HepG2 (cell line): ENCODE measurements around the gene ZBTB2. TPM values are rescaled to one million over a fixed set of nuclear protein-coding genes. Genes with fewer than 3 reads are reported as not detected.

Experiments
- CREM ChIP-seq, 2 experiments: sonication (generic) in 1 of 2; formaldehyde crosslinking in 1 of 2; IDR thresholded peaks; 2 replicates each; pipeline versions ENCODE4 v1.4.0 to v1.6.1; 2016 to 2020; ENCODE audit warnings: antibody characterized with exemption in 1 of 2, mild to moderate bottlenecking in 1 of 2, missing genetic modification reagents in 1 of 2
- HNF1A ChIP-seq, 2 experiments: sonication (generic) in 1 of 2; formaldehyde crosslinking in 1 of 2; IDR thresholded peaks; 2 replicates each; pipeline versions ENCODE4 v1.4.0 to v1.6.1; 2016 to 2020; ENCODE audit warnings: borderline replicate concordance in 1 of 2, low read depth in 1 of 2, mild to moderate bottlenecking in 1 of 2, missing genetic modification reagents in 1 of 2
- KMT2A ChIP-seq: sonication (generic); formaldehyde crosslinking; IDR thresholded peaks from 2 replicates; pipeline ENCODE4 v1.4.0; 2020; ENCODE audit warnings: missing genetic modification reagents
- NFE2L1 ChIP-seq: sonication (generic); formaldehyde crosslinking; IDR thresholded peaks from 2 replicates; pipeline ENCODE4 v1.4.0; 2020; ENCODE audit warnings: missing genetic modification reagents, mild to moderate bottlenecking, borderline replicate concordance
- NR2F1 ChIP-seq, 2 experiments: fragments of 450-650 bp in 1 of 2; formaldehyde crosslinking in 1 of 2; IDR thresholded peaks; 2 replicates each; pipeline versions ENCODE4 v1.5.0 to v1.6.1; 2016 to 2020; ENCODE audit warnings: mild to moderate bottlenecking in 1 of 2, missing compliant biosample characterization in 1 of 2, missing genetic modification reagents in 1 of 2, moderate library complexity in 1 of 2
- PHF21A ChIP-seq: sonication (generic); formaldehyde crosslinking; IDR thresholded peaks from 2 replicates; pipeline ENCODE4 v1.5.0; 2020; ENCODE audit warnings: mild to moderate bottlenecking, missing genetic modification reagents
- SMYD3 ChIP-seq: sonication (generic); formaldehyde crosslinking; IDR thresholded peaks from 2 replicates; pipeline ENCODE4 v1.8.1; 2023; ENCODE audit warnings: mild to moderate bottlenecking, missing genetic modification reagents
- ZBTB34 ChIP-seq: sonication (generic); formaldehyde crosslinking; IDR thresholded peaks from 2 replicates; pipeline ENCODE4 v1.8.0; 2022; ENCODE audit warnings: mild to moderate bottlenecking, missing genetic modification reagents
- ZMYM2 ChIP-seq: sonication (generic); formaldehyde crosslinking; IDR thresholded peaks from 2 replicates; pipeline ENCODE4 v1.8.0; 2022; ENCODE audit warnings: mild to moderate bottlenecking, missing genetic modification reagents
- ZNF441 ChIP-seq: sonication (generic); formaldehyde crosslinking; IDR thresholded peaks from 2 replicates; pipeline ENCODE4 v1.7.0; 2021; ENCODE audit warnings: missing genetic modification reagents, borderline replicate concordance
- ZNF510 ChIP-seq: sonication (generic); formaldehyde crosslinking; IDR thresholded peaks from 2 replicates; pipeline ENCODE4 v1.4.0; 2020; ENCODE audit warnings: low read depth, mild to moderate bottlenecking, missing genetic modification reagents
- ZNF577 ChIP-seq: sonication (generic); formaldehyde crosslinking; IDR thresholded peaks from 2 replicates; pipeline ENCODE4 v1.4.0; 2020; ENCODE audit warnings: mild to moderate bottlenecking, low read depth, missing genetic modification reagents, borderline replicate concordance
- ZNF775 ChIP-seq: sonication (generic); formaldehyde crosslinking; IDR thresholded peaks from 2 replicates; pipeline ENCODE4 v1.4.0; 2020; ENCODE audit warnings: missing genetic modification reagents, mild to moderate bottlenecking, moderate library complexity, borderline replicate concordance
- ZNF800 ChIP-seq: sonication (generic); formaldehyde crosslinking; IDR thresholded peaks from 2 replicates; pipeline ENCODE4 v1.4.0; 2020; ENCODE audit warnings: missing genetic modification reagents
- ZNF878 ChIP-seq: sonication (generic); formaldehyde crosslinking; IDR thresholded peaks from 2 replicates; pipeline ENCODE4 v1.8.1; 2023; ENCODE audit warnings: mild to moderate bottlenecking, missing genetic modification reagents, moderate library complexity
- polyA plus RNA-seq, 8 experiments: library from polyadenylated mRNA; depleted of rRNA in 3 of 8; stranded (reverse) in 7 of 8; unstranded in 1 of 8; fragments of >200 nt; fragmentation: Illumina TruSeq in 4 of 8; extraction: Trizol in 4 of 8; gene quantifications; 2 replicates each; pipeline versions ENCODE4 v1.2.1 to v1.2.3, GENCODE V29; 2011 to 2016; ENCODE audit warnings: low read depth in 4 of 8, missing spikeins in 1 of 8, mixed read lengths in 1 of 8; ENCODE audit not compliant: insufficient read depth in 1 of 8
- total RNA-seq, 5 experiments: library from RNA; depleted of rRNA; stranded (reverse); fragments of >200 nt; fragmentation: Illumina TruSeq; extraction: Trizol; gene quantifications; 2 replicates each; pipeline ENCODE4 v1.2.3, GENCODE V29; 2016; ENCODE audit warnings: low read depth in 1 of 5

ZBTB2 gene
- total and polyA plus RNA-seq, 2 of the 13 experiments (the other 11 are each of a cell fraction or from before 2014, with no cell fraction given): 15.4 to 22.8 TPM

- no peak for TF ChIP-seq SMYD3 (CRISPR knock-in tag)
- no peak for TF ChIP-seq ZNF577 (CRISPR knock-in tag)
- TF ChIP-seq ZNF510 (CRISPR knock-in tag): no peak
- TF ChIP-seq ZNF800 (CRISPR knock-in tag): 0 out of 2 replicates have a peak, but pooled peaks have one; percentile 52
- no peak for TF ChIP-seq ZNF775 (CRISPR knock-in tag)
- no peak for TF ChIP-seq NFE2L1 (CRISPR knock-in tag)
- no peak for TF ChIP-seq ZMYM2 (CRISPR knock-in tag)
- TF ChIP-seq PHF21A: no peak
- TF ChIP-seq NR2F1 (CRISPR knock-in tag; IDR thresholded peaks at IDR 0.05): 0 out of 4 replicates have a peak, but pooled peaks of 1 of the 2 experiments have one; percentile 16
- TF ChIP-seq ZNF441: peak; percentile 60; the same call in 1 of the 2 replicates
- TF ChIP-seq HNF1A (IDR thresholded peaks at IDR 0.05; ENCODE audit: low read depth): no peak
- TF ChIP-seq HNF1A (CRISPR knock-in tag; IDR thresholded peaks at IDR 0.05; ENCODE audit: borderline replicate concordance): no peak
- TF ChIP-seq ZBTB34 (CRISPR knock-in tag): no peak
- TF ChIP-seq CREM (IDR thresholded peaks at IDR 0.05): no peak
- no peak for TF ChIP-seq CREM (CRISPR knock-in tag; IDR thresholded peaks at IDR 0.05)
- TF ChIP-seq KMT2A (CRISPR knock-in tag): peak; percentile 34
- TF ChIP-seq ZNF878 (CRISPR knock-in tag): peak; percentile 72
These were observed at the start of gene ZBTB2 (continued) for GRCh38 chr6:151391471-151392413.
